Dedifferentiated amniotic fluid mesenchymal stem cell (primary cell): ENCODE results near the gene BASP1.
"Not testable (repeated sequence)": the region's sequence is repeated elsewhere in the genome, so short reads cannot be mapped to it uniquely, and the experiment has no call there.

Experiments used
- DNase-seq: peaks from one replicate; pipeline ENCODE4 v3.0.0-alpha.2; 2016; ENCODE audit errors: extremely low spot score

The BASP1 gene

DNA sequence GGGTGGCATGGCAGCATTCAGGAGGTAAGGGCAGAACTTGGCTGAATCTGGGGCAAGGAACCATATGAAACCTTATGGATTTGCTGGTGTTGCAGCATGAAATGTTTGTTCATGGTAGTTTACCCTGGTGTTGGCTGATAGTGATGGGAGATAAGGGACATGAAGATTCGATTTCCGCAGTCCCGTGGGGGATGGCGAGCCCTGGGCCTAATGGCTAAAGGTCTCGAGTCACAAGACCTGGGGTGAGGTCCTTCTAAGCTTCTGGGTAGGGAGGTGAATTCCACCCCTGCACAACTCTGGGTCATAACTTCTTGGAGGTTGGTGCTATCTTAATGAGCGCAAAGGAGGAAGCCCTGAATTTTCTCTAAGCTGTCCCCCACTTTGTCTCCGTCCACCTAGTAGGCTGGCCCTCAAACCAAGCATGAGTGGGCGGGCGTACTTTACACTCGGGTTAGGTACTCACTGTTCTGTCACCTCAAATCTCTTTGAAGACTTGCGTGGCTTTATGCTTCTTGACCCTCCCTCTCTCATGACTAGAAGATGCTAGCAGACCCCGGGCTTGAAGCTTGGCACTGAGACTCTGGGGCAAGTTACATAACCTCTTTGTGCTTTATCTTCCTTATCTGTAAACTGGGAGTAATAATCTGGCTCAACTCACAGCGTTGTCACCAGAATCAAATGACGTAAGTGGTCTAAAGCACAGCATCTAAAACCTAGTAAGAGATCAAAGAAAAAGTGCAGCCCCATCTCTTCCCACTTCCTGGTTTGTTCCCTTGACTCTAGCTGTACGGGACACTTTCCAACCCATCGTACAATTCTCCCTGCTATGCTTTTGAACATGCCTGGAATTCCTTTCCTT is 72.5 kb downstream of the BASP1 start:
- no peak for DNase-seq

- no peak for DNase-seq
Measured at GRCh38 chr5:17290540-17290974, 73.1 kb downstream of the BASP1 start.

GRCh38 chr5:17292434-17293015 is 75.1 kb downstream of the BASP1 start:
- DNase-seq, result no peak

- DNase-seq, result no peak
Measured at GRCh38 chr5:17294639-17295311, 77.3 kb downstream of the BASP1 start.

- no peak for DNase-seq
Measured at GRCh38 chr5:17295671-17296070, 78.2 kb downstream of the BASP1 start.

DNA sequence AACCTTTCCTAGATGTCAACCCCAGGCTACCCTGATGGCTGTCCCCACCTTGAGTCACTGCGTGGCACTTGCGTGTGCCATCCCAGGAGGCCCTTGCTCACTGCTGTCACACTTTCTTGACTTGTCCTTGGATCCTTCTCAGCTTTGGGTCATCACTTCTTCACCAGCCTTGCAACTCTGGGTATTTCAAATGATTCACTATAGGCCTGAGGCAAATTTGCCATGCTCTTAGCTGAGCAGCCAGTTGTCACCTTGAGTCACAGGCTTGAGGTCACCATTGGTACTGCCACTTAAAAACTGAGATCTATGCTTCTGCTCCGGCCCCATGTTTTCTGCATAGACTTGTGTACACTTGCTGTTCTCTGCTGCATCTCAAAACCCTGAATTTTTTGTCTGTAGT is 84.7 kb downstream of the BASP1 start:
- DNase-seq, result no peak

GRCh38 chr5:17302604-17303003 is 85.2 kb downstream of the BASP1 start:
- DNase-seq, result no peak

DNA sequence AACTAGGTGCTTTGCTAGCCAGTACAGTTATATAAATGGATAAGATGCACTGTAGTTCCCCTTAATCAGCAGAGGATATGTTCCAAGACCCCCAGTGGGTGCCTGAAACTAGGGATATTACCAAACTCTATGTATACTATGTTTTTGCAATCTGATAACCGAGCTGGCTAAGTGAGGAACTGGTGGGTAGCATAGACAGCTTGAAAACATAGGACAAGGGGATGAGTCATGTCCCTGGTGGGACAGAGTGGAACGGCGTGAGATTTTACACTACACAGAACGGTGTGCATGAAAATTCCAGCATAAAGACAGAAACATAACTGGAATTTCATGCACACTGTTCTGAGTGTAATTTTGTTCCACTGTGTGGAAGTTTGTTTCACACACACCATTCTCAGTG is 86.9 kb downstream of the BASP1 start:
- DNase-seq, result no peak

- no peak for DNase-seq
Measured at GRCh38 chr5:17305017-17305416, 87.6 kb downstream of the BASP1 start.

DNA sequence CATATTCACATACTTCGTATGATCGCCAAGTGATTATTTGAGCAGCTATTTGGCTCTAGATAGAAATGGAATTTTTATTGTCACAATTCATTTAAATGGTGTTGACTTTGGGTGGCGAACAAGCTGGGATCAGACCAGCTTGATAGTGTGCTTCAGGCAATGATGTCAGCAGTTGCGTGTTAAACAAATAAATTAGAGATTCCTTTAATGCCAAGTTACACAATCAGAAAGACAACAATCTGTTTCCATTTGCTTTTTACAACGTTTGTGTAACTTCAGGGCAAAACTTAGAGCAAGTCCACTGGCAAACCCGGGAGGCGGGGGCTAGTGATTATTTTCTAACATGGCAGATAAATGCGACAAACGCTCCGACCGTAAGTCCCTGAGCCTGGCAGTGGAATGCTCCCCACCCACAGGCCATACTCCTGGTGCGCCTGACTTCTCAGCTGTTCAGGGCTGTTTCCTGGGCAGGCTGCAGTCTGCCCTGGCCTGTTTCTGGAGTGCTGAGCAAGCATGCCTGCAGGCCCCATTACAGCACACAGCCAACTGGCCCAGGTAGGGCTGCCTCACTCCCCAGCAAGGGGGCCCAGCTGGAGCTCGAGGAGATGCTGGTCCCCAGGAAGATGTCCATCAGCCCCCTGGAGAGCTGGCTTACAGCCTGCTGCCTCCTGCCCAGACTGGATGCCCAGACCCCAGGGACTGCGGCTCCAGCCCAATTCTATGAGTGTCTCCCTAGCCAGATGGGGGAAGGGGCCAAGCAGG is 88.7 kb downstream of the BASP1 start:
- no peak for DNase-seq

DNA sequence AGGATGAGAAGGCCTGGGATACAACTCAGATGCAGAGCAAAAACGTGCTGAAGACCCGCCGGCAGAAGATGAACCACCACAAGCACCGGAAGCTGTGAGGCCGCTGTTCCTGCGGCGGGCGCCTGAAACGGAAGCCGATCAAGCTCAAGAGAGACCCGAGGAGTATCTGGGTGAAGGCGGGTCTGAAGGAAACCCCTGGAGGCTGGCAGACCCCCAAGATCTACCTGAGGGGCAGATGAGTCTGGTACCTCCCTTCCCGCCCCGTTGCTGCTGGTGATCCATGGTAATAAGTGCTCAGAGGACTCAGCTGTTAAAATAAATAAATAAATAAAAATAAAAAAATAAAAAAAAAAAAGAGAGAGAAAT is 89.3 kb downstream of the BASP1 start:
- DNase-seq, result no peak

DNA sequence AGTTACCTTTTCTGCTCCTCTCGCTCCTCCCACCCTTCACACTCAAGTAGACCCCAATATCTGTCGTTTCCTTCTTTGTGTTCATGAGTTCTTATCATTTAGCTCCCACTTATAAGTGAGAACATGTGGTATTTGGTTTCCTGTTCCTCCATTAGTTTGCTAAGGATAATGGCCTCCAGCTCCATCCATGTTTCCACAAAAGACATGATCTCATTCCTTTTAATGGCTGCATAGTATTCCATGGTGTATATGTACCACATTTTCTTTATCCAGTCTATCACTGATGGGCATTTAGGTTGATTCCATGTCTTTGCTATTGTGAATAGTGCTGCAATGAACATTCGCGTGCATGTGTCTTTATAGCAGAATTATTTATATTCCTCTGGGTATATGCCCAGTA is 90.0 kb downstream of the BASP1 start:
- not testable (repeated sequence) for DNase-seq

GRCh38 chr5:17308326-17309065 is 91.1 kb downstream of the BASP1 start:
- no peak for DNase-seq

GRCh38 chr5:17309462-17309861 is 92.0 kb downstream of the BASP1 start:
- no peak for DNase-seq

GRCh38 chr5:17310502-17310901 is 93.1 kb downstream of the BASP1 start:
- not testable (repeated sequence) for DNase-seq

- DNase-seq, result not testable (repeated sequence)
Measured at GRCh38 chr5:17311811-17312210, 94.4 kb downstream of the BASP1 start.

GRCh38 chr5:17312358-17312757 is 94.9 kb downstream of the BASP1 start:
- DNase-seq, result no peak

- no peak for DNase-seq
Measured at GRCh38 chr5:17314907-17315471, 97.6 kb downstream of the BASP1 start.

DNA sequence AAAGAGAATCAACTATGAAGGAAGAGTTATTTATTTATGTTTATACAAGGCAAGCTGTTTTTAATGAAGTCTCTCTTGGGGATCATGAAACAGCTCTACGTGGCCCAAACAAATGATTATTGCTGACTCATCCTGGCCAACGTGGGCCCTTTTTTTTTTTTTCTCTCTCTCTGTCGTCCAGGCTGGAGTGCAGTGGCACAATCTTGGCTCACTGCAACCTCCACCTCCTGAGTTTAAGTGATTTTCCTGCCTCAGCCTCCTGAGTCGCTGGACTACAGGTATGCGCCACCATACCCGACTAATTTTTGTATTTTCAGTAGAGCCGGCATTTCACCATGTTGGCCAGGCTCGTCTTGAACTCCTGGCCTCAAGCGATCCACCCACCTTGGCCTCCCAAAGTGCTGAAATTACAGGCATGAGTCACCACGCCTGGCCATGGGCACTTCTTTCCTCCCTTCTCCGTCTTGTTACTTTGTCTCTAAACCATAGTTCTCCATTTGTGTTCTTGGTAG is 98.3 kb downstream of the BASP1 start:
- DNase-seq, result peak; percentile 75

DNA sequence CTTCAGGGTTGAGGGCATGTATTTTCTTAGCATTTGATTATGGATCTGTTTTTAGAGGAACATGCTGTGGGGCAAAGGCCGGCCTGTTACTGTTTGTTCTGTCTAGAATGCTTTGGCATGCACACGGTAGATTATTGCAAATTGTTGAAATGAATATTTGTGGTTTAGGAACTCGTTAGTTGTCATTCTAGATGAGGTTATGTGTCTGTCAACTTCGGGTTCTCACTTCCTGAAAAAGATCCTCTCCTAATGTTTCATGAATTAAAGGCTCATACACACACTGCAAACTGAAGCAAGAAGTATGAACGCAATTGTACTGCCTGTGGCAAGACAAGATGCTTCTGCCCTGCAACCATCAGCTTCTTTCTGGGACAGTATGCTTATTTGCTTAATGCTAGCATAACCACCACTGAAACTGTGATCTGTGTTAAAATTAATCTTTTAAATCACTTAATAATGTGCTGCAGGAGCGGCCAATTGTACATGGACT is 99.6 kb downstream of the BASP1 start:
- peak; percentile 48 for DNase-seq

- DNase-seq, result no peak
Measured at GRCh38 chr5:17317473-17317872, 100.0 kb downstream of the BASP1 start.
